NCI-H748 treated with DMSO at 0.1 percent for 48 hours (cell line): ENCODE data around the gene PRKG1.

Experiments used
- DNase-seq: peaks from one replicate; lab custom pipeline; 2025; lab: John Stamatoyannopoulos, UW

Gene PRKG1

GRCh38 chr10:51074238-51075028 is at the start of gene PRKG1:
PRKG1 (plus strand) TSS chr10:51074487.
- no peak for DNase-seq

- no peak for DNase-seq
These were observed 45.9 kb upstream of the PRKG1 start for GRCh38 chr10:51028420-51028819.

GRCh38 chr10:51029172-51029641 is 45.1 kb upstream of the PRKG1 start:
- DNase-seq = no peak

GRCh38 chr10:51030480-51030879 is 43.8 kb upstream of the PRKG1 start:
- DNase-seq = no peak

- no peak for DNase-seq
These were observed 42.3 kb upstream of the PRKG1 start for GRCh38 chr10:51031950-51032349.

- no peak for DNase-seq
These were observed 39.5 kb upstream of the PRKG1 start for GRCh38 chr10:51034769-51035168.

- DNase-seq = no peak
These were observed 38.9 kb upstream of the PRKG1 start for GRCh38 chr10:51035344-51035743.

GRCh38 chr10:51045871-51046270 is 28.4 kb upstream of the PRKG1 start:
- DNase-seq = no peak

GRCh38 chr10:51046654-51047053 is 27.6 kb upstream of the PRKG1 start:
- no peak for DNase-seq

- DNase-seq = no peak
These were observed 26.4 kb upstream of the PRKG1 start for GRCh38 chr10:51047857-51048256.

GRCh38 chr10:51048792-51049191 is 25.5 kb upstream of the PRKG1 start:
- no peak for DNase-seq

GRCh38 chr10:51052163-51052562 is 22.1 kb upstream of the PRKG1 start:
- no peak for DNase-seq

GRCh38 chr10:51057925-51058324 is 16.4 kb upstream of the PRKG1 start:
- DNase-seq = no peak

- no peak for DNase-seq
These were observed 11.1 kb upstream of the PRKG1 start for GRCh38 chr10:51063166-51063565.

- DNase-seq = no peak
These were observed 10.4 kb upstream of the PRKG1 start for GRCh38 chr10:51063659-51064535.

- DNase-seq = no peak
These were observed 8.1 kb upstream of the PRKG1 start for GRCh38 chr10:51066231-51066630.

GRCh38 chr10:51072210-51072609 is 2.1 kb upstream of the PRKG1 start:
- no peak for DNase-seq

GRCh38 chr10:51072921-51073434 is 1.3 kb upstream of the PRKG1 start:
- no peak for DNase-seq

GRCh38 chr10:51073453-51074237 is 642 bp upstream of the PRKG1 start:
- no peak for DNase-seq

- DNase-seq = no peak
These were observed 971 bp downstream of the PRKG1 start for GRCh38 chr10:51075043-51075872.

- DNase-seq = no peak
These were observed 1.6 kb downstream of the PRKG1 start for GRCh38 chr10:51075873-51076229.
